Measurements from ENCODE around the gene SLC30A3.

SLC30A3 gene

GRCh38 chr2:27205206-27205605, 57.6 kb downstream of the SLC30A3 start:
- no peak for DNase-seq (ENCODE audit: low read depth)

GRCh38 chr2:27204566-27204965, 58.3 kb downstream of the SLC30A3 start:
- DNase-seq (ENCODE audit: low read depth): no peak

- no peak for DNase-seq (ENCODE audit: low read depth)
Measured at GRCh38 chr2:27203741-27204140, 59.1 kb downstream of the SLC30A3 start.

Data from activated gamma-delta T cell treated with anti-CD3 and anti-CD28 coated beads, Interleukin-2, amount 50 U/mL, for 16 hours (primary cell).